ENCODE results near the gene SLC16A3. TPM values are rescaled to one million over a fixed set of nuclear protein-coding genes. Genes with fewer than 3 reads are reported as not detected.
A peak's percentile ranks its signal among the peaks of the same experiment; 100 is the strongest.

Gene SLC16A3
- total RNA-seq, 3 donors from 2014 or later, result 10.2 to 22.6 (median 17.3) TPM

- intact Hi-C loops (cut with DNase I; ENCODE audit: low total_unique reads), result loop anchor here (10.0 kb wide), 1 partner anchor 76 kb away; no protein-coding TSS in a partner anchor
- Histone ChIP-seq H3K27ac (peak overlapping the region in 1 of 2 donors; percentile 12), H3K4me1 (peaks cover 12 to 17% of the 10 kb centered on the region in 2 donors), H3K36me3 (peaks cover 22% of the 10 kb centered on the region), H3K9me3 (no peaks in the 10 kb centered on the region), H3K4me3 (no peak overlapping the region), H3K27me3 (no peaks in the 10 kb centered on the region)
- no peak for DNase-seq (ENCODE audit: low spot score in 2 of 2)
- TF ChIP-seq POLR2AphosphoS5 (IDR thresholded peaks at IDR 0.05) (no peak), POLR2A (IDR thresholded peaks at IDR 0.05) (no peak)
- TF ChIP-seq, protein P1, sequence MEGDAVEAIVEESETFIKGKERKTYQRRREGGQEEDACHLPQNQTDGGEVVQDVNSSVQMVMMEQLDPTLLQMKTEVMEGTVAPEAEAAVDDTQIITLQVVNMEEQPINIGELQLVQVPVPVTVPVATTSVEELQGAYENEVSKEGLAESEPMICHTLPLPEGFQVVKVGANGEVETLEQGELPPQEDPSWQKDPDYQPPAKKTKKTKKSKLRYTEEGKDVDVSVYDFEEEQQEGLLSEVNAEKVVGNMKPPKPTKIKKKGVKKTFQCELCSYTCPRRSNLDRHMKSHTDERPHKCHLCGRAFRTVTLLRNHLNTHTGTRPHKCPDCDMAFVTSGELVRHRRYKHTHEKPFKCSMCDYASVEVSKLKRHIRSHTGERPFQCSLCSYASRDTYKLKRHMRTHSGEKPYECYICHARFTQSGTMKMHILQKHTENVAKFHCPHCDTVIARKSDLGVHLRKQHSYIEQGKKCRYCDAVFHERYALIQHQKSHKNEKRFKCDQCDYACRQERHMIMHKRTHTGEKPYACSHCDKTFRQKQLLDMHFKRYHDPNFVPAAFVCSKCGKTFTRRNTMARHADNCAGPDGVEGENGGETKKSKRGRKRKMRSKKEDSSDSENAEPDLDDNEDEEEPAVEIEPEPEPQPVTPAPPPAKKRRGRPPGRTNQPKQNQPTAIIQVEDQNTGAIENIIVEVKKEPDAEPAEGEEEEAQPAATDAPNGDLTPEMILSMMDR (IDR thresholded peaks at IDR 0.05), result no peak
Observed at GRCh38 chr17:82248815-82249674, 20.2 kb downstream of the SLC16A3 start.

GRCh38 chr17:82249896-82250581 is 21.2 kb downstream of the SLC16A3 start:
- no peaks in the 10 kb centered on the region for H3K27me3 ChIP-seq
- no peak for DNase-seq (ENCODE audit: low spot score in 2 of 2)
- intact Hi-C loops (cut with DNase I; ENCODE audit: low total_unique reads), result loop anchor here (10.0 kb wide), 1 partner anchor 75 kb away; no protein-coding TSS in a partner anchor
- no peak overlapping the region for H3K27ac ChIP-seq
- H3K4me3 ChIP-seq, result no peak overlapping the region
- no peak for TF ChIP-seq POLR2AphosphoS5 (IDR thresholded peaks at IDR 0.05)
- TF ChIP-seq POLR2A (IDR thresholded peaks at IDR 0.05), result no peak
- TF ChIP-seq, protein P1 (IDR thresholded peaks at IDR 0.05), result no peak
- peaks cover 12 to 17% of the 10 kb centered on the region in 2 donors for H3K4me1 ChIP-seq
- H3K9me3 ChIP-seq, result no peaks in the 10 kb centered on the region
- peaks cover 18% of the 10 kb centered on the region for H3K36me3 ChIP-seq

- H3K27me3 ChIP-seq, result no peaks in the 10 kb centered on the region
- H3K4me1 ChIP-seq, result peaks cover 12 to 15% of the 10 kb centered on the region in 2 donors
- intact Hi-C loops (cut with DNase I; ENCODE audit: low total_unique reads), result no loop called here
- H3K9me3 ChIP-seq, result no peaks in the 10 kb centered on the region
- TF ChIP-seq, protein P1 (IDR thresholded peaks at IDR 0.05), result no peak
- TF ChIP-seq POLR2AphosphoS5 (IDR thresholded peaks at IDR 0.05) (no peak), POLR2A (IDR thresholded peaks at IDR 0.05) (no peak)
- DNase-seq (ENCODE audit: low spot score in 2 of 2), result no peak
- H3K4me3 ChIP-seq, result no peak overlapping the region
- peak overlapping the region; percentile 9 to 33 for H3K27ac ChIP-seq
- H3K36me3 ChIP-seq, result peaks cover 18% of the 10 kb centered on the region
Observed at GRCh38 chr17:82250868-82251500, 22.1 kb downstream of the SLC16A3 start.

GRCh38 chr17:82252511-82253178 is 23.8 kb downstream of the SLC16A3 start:
- no peak overlapping the region for H3K4me3 ChIP-seq
- no peak for DNase-seq (ENCODE audit: low spot score in 2 of 2)
- H3K4me1 ChIP-seq, result no peaks in the 10 kb centered on the region
- no peaks in the 10 kb centered on the region for H3K27me3 ChIP-seq
- TF ChIP-seq, protein P1 (IDR thresholded peaks at IDR 0.05), result no peak
- no peak for TF ChIP-seq POLR2AphosphoS5 (IDR thresholded peaks at IDR 0.05)
- no peak for TF ChIP-seq POLR2A (IDR thresholded peaks at IDR 0.05)
- intact Hi-C loops (cut with DNase I; ENCODE audit: low total_unique reads), result no loop called here
- no peaks in the 10 kb centered on the region for H3K9me3 ChIP-seq
- H3K27ac ChIP-seq, result peak overlapping the region in 1 of 2 donors; percentile 9
- H3K36me3 ChIP-seq, result peaks cover 18% of the 10 kb centered on the region

Measured in breast epithelium (tissue), 4 donors.